WERI-Rb-1 (cell line): ENCODE data around the gene DGCR8.

ENCODE experiments used
- DNase-seq: peaks from one replicate; pipeline ENCODE4 v3.0.0-alpha.2; 2020
- H3K27ac ChIP-seq: fragments of 250-450 bp; sonication (Bioruptor Pico); 2 replicates; pipeline ENCODE4 v1.5.1; 2020; ENCODE audit warnings: mild to moderate bottlenecking, moderate library complexity
- H3K27me3 ChIP-seq: fragments of 250-450 bp; sonication (Bioruptor Pico); 2 replicates; pipeline ENCODE4 v1.5.1; 2021; ENCODE audit warnings: mild to moderate bottlenecking, low read depth, moderate library complexity; ENCODE audit not compliant: insufficient read depth, severe bottlenecking
- H3K36me3 ChIP-seq: fragments of 250-450 bp; sonication (Bioruptor Pico); 2 replicates; pipeline ENCODE4 v1.5.1; 2020; ENCODE audit warnings: mild to moderate bottlenecking, moderate library complexity
- H3K4me3 ChIP-seq: 2 replicates; pipeline ENCODE4 v1.5.1; 2011; ENCODE audit warnings: low read depth, mild to moderate bottlenecking, control low read depth, low read length
- H3K9me3 ChIP-seq: fragments of 250-450 bp; sonication (Bioruptor Pico); 2 replicates; pipeline ENCODE4 v1.5.1; 2021; ENCODE audit warnings: mild to moderate bottlenecking, moderate library complexity; ENCODE audit not compliant: severe bottlenecking
- TF ChIP-seq, protein P1 (sequence below): IDR thresholded peaks from 2 replicates; pipeline ENCODE4 v1.5.1; 2011; ENCODE audit warnings: low read depth, mild to moderate bottlenecking, control low read depth, inconsistent platforms, low read length

DGCR8 gene

DNA sequence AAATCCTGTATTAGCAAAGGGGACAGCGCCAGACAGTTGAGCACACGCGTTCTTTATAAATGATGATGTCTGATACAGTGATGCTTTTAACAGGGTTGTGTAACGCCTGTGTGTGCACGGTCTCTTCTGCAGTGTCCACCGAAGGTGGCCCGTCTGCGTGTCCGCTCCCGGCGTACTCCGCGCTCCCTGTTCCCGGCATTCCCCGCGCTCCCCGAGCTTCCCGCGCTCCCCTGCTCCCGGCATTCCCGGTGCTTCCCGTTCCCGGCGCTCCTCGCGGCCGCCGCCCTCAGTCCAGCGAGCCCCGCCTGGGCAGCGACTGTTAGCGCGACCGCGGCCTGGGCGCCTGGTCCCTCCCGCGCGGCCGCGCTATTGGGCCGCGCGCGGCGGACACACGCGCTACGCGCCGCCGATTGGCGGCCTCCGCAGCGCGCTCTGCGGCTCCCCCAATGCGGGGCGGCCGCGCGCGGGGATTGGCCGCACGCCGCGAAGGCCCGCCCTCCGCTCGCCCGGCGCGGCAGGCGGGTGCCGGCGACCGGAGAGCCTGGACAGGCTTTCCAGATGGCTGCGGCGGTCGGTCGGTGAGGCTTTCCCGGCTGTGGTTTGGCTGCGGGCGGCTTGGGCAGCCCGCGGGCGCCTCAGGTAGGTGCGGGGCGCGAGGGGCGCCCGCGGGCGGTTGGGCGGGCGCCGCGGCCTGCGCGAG, at the start of gene DGCR8:
Gene DGCR8 (plus strand): TSS at position 497 of the 700 bp plus-strand sequence. CDS start 5,723 bp downstream, outside the sequence.
- Histone ChIP-seq H3K4me3 (peak within 1 kb of the TSS; percentile 99), H3K27ac (peak within 1 kb of the TSS; percentile 96), H3K27me3 (no peaks in the 10 kb centered on the region), H3K9me3 (no peaks in the 10 kb centered on the region), H3K36me3 (peaks cover 40% of the 10 kb centered on the region)
- TF ChIP-seq, protein P1, sequence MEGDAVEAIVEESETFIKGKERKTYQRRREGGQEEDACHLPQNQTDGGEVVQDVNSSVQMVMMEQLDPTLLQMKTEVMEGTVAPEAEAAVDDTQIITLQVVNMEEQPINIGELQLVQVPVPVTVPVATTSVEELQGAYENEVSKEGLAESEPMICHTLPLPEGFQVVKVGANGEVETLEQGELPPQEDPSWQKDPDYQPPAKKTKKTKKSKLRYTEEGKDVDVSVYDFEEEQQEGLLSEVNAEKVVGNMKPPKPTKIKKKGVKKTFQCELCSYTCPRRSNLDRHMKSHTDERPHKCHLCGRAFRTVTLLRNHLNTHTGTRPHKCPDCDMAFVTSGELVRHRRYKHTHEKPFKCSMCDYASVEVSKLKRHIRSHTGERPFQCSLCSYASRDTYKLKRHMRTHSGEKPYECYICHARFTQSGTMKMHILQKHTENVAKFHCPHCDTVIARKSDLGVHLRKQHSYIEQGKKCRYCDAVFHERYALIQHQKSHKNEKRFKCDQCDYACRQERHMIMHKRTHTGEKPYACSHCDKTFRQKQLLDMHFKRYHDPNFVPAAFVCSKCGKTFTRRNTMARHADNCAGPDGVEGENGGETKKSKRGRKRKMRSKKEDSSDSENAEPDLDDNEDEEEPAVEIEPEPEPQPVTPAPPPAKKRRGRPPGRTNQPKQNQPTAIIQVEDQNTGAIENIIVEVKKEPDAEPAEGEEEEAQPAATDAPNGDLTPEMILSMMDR, result no peak
- peak; percentile 96 for DNase-seq

- Histone ChIP-seq H3K27me3 (no peaks in the 10 kb centered on the region), H3K36me3 (no peaks in the 10 kb centered on the region), H3K4me3 (no peak overlapping the region), H3K9me3 (no peaks in the 10 kb centered on the region), H3K27ac (no peak overlapping the region)
- no peak for DNase-seq
- TF ChIP-seq, protein P1, result no peak
Measured at GRCh38 chr22:20031732-20032406, 48.2 kb upstream of the DGCR8 start.

DNA sequence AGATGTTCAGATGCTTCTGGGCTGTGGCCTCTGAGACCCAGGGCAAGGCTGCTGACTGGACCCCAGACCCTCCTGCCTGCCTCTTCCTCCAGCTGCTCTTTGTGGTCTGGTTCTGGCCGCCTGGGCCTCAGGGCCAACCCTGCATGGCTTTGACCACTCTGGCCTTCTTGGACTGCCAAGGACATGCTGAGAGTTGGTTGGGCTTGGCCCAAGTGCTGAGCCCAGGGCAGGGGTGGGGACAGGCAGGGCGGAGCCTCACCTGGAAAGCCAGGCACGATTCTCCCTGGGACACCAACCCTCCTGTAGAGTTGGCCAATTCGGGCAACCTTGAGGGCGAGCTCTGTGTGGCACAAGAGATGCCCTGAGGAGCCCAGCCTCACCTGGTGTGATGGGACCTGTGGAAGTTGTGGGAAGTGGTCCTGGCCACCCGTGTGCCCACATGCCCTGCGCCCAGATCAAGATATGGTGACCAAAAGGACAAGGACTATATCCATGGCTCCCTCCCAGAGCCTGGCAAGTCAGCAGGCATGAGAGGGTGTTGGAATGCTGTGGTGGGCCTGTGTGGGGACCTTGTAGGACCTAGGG, 47.5 kb upstream of the DGCR8 start:
- no peak overlapping the region for H3K4me3 ChIP-seq
- H3K36me3 ChIP-seq, result no peaks in the 10 kb centered on the region
- TF ChIP-seq, protein P1, result no peak
- H3K27ac ChIP-seq, result no peak overlapping the region
- no peaks in the 10 kb centered on the region for H3K9me3 ChIP-seq
- H3K27me3 ChIP-seq, result no peaks in the 10 kb centered on the region
- no peak for DNase-seq

DNA sequence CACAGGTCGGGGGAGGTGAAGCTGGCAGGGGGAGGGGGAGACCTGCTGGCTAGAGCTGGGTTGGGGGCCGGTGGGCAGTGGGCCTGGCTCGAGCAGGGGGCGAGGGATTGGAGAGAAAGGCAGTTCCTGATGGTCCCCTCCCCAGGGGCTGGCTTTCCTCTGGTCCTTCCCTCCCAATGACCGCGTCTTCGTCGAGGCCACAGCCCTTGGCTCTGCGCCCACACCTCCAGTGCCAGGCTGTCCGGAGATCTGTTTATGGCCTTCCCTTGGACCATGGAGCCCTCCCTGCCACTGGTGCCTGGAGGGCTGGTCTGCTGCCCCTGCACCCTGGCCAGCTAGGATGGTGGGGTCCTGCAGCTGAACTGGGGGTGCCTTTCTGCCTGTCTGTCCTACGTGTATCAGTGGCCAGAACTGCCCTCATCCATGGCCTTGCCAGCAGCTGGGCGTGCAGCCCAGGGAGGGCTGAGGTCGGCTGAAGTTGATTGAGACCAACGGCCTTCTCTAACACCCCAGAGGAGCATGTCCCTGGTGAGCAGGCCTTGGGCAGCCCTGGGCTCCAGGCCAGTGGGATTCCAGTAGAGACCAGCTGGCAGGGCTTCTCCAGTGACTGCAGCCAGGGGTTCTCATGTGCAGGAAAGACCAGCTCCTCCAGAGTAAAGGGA, 46.9 kb upstream of the DGCR8 start:
- Histone ChIP-seq H3K9me3 (no peaks in the 10 kb centered on the region), H3K27ac (no peak overlapping the region), H3K4me3 (no peak overlapping the region), H3K36me3 (no peaks in the 10 kb centered on the region), H3K27me3 (no peaks in the 10 kb centered on the region)
- TF ChIP-seq, protein P1, result no peak
- no peak for DNase-seq

DNA sequence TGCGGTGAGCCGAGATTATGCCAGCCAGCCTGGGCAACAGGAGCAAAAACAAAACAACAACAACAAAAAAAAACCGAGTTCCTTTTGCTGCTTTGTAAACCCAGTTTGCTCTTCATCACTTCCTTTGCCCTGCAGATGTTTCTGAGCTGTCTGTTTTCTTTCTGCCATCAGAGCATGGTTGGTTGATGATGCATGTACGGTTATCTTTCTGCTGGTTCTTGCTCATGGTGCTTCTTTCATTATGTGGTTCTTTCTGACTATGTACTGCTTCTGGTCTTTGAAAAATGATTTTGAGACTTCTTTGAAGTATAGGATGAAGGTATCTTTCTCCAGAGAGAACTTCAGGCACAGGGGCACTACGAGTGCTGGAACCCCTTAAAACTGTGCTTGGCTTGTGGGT, 45.9 kb upstream of the DGCR8 start:
- no peaks in the 10 kb centered on the region for H3K27me3 ChIP-seq
- no peak overlapping the region for H3K4me3 ChIP-seq
- no peak overlapping the region for H3K27ac ChIP-seq
- no peaks in the 10 kb centered on the region for H3K36me3 ChIP-seq
- DNase-seq, result no peak
- no peaks in the 10 kb centered on the region for H3K9me3 ChIP-seq
- TF ChIP-seq, protein P1, result no peak
